NCI-H2227 treated with DMSO at 0.1 percent for 48 hours (cell line): Measurements from ENCODE around the gene CAMKV.
"Not testable (repeated sequence)": the region's sequence is repeated elsewhere in the genome, so short reads cannot be mapped to it uniquely, and the experiment has no call there.

ENCODE experiments used
- DNase-seq: peaks from one replicate; lab custom pipeline; 2025; lab: John Stamatoyannopoulos, UW

The CAMKV gene

DNA sequence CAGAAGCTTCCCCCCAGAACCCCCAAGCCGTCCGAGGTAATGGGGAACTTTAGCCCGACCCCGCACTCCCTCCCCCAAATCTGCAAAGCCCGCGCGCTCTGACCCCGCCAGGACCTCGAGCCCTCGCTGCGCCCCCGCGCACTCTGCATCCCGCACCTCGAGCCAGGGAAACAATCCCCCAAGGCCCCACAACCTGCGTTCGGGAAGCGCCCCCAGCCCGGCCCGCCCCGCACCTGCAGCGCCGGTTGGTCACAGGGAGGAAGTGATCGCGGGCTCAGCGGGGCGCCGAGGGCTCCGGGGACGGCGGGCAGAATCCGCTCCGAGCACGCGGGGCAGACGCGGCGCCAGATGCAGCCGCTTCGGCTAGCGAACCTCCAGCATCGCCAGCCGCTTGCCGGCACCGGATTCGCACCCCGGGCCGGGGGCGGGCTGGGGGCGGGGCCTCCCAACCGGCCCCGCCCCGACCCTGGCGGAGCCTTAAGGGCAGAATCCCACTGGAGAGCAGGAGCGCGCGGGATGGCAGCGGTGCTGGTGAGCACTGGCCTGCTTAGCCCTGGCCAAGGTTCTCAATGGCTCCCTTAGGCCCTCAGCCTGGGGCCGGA is at the start of gene CAMKV:
TSS of gene CAMKV (minus strand) at position 382 of the 602 bp plus-strand sequence. CDS start 7,518 bp downstream, outside the sequence.
- no peak for DNase-seq

GRCh38 chr3:49917806-49918590 is 48.3 kb upstream of the CAMKV start:
- DNase-seq: not testable (repeated sequence)

DNA sequence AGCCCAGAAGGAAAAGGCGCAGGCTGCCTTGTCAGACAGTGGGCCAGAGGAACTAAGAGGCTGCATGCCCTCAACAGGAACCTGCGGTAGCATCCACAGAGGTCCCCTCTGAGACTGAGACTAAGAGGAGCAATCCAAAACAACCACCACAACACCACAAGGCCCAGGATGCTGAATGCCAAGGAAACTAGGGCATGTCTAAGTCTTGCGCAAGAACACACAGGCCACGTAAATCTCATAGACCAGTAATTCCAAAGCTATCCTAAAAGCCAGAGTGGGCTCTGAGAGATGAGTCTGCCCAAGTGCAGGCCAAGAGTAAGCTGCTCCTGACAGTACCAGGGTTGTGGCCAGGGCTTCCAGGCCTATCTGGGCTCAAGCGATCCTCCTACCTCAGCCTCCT is 47.0 kb upstream of the CAMKV start:
- DNase-seq: no peak

DNA sequence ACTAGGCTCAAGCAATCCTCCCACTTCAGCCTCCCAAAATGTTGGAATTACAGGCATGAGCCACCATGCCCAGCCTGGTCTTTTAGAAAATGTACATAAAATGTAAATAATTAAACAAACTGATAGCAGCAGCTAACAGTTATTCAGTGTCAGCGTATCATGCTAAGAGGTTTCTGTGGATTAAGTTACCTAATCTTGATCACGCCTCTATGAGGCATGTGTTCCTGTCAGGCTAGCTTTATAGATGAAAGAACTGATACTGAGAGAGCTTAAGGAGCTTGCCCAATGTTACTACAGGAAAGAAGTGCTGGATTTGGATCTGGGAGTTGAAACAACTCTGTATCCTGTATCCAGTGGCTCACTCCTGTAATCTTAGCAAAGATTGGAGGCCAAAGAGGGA is 45.2 kb upstream of the CAMKV start:
- DNase-seq: no peak

DNA sequence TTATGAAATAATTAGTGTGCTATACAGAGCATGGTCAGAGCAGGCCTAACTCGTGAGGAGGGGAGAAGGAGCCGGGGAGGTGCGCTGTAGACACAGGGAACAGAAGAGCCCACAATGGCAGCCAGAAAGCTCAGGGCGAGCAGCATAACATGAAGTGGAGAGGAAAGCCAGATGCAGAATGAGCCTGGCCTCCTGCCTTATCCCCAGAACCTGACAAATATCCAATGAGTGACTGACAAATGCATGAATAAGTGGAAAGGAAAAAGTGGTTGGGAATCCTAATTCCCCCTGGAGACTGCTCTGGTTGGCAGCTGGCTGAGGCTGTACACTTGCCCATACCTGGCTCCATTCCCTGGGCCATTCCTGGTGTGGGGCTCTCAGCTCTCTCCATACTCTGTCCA is 43.2 kb upstream of the CAMKV start:
- DNase-seq: peak; percentile 88

DNA sequence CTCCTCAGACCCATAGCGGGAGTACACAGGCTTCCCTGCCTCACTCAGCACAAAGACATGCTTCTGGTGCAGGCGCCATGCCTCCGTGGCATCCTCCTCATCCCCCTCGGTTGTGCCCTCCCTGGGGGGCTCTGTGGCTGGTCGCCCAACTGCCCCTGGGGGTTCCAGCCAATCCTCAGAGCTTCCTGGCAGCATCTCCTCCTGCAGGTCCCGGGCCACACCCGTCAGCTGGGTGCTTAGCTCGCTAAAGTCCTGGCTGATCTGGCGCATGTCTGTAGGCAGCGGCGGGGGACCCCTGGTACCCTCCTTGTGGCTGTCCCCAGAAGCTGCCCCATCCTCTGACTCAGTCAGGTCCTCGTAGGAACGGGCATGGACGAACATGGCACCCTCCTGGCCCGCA is 41.9 kb upstream of the CAMKV start:
- no peak for DNase-seq

GRCh38 chr3:49911124-49911420 is 41.4 kb upstream of the CAMKV start:
- no peak for DNase-seq

GRCh38 chr3:49910409-49911123 is 40.9 kb upstream of the CAMKV start:
- no peak for DNase-seq

- DNase-seq: no peak
Measured at GRCh38 chr3:49908373-49909199, 38.9 kb upstream of the CAMKV start.

- no peak for DNase-seq
Measured at GRCh38 chr3:49906073-49906743, 36.5 kb upstream of the CAMKV start.

DNA sequence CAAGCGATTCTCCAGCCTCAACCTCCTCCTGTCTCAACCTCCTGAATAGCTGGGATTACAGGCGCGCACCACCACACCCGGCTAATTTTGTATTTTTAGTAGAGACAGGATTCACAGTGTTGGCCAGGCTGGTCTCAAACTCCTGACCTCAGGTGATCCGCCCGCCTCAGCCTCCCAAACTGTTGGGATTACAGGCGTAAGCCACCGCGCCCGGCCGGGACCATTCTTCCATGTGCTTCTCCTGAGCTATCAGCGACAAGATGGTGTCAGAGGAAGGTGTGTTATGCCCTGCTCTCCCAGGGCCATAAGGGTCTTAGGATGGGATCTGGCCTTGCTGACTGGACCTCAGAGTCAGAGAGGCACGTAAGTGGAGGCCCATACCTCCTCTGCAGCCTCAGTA is 34.7 kb upstream of the CAMKV start:
- DNase-seq: not testable (repeated sequence)

GRCh38 chr3:49903451-49904424 is 34.0 kb upstream of the CAMKV start, which contains the start of gene MST1R:
Gene MST1R (minus strand): TSS chr3:49903873. CDS start chr3:49903609, 264 bp downstream.
- no peak for DNase-seq

DNA sequence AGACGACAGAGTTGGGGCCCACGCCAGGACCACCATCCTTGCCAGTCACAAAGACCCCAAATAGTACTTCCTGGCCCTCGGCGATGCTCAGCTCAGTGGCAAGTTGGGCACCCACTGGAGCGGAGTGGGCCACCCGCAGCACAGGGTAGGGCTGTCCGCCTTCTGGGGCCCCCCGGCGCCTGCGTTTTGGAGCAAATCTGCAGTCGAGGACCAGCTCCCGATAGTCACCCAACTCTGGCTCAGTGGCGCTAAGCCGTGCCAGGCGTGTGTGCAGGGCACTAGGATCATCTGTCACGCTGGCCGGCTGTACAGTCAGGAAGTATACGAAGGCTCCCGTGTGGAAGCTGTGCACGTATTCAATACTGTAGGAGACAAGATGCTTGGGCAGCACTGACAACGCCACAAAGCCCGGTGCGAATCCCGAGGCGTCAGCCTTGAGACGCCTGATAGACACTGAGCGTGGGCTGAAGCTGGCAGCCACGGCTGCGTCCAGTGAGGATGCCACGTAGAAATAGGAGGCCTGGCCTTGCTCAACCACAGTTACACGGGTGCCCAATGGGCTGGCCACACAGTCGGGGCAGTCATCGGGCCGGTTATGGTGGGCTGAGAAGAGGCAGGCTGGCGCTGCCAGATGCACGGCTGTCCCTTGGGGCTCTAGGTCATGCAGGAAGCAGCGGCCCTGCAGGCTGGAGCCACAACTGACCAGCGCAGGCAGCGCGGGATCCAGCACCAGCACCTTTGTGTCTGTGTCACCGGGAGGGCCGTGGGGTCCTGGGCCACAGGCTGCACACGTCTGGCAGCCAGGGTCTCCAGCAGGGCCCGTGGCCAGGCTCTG is 33.0 kb upstream of the CAMKV start:
- DNase-seq: no peak

DNA sequence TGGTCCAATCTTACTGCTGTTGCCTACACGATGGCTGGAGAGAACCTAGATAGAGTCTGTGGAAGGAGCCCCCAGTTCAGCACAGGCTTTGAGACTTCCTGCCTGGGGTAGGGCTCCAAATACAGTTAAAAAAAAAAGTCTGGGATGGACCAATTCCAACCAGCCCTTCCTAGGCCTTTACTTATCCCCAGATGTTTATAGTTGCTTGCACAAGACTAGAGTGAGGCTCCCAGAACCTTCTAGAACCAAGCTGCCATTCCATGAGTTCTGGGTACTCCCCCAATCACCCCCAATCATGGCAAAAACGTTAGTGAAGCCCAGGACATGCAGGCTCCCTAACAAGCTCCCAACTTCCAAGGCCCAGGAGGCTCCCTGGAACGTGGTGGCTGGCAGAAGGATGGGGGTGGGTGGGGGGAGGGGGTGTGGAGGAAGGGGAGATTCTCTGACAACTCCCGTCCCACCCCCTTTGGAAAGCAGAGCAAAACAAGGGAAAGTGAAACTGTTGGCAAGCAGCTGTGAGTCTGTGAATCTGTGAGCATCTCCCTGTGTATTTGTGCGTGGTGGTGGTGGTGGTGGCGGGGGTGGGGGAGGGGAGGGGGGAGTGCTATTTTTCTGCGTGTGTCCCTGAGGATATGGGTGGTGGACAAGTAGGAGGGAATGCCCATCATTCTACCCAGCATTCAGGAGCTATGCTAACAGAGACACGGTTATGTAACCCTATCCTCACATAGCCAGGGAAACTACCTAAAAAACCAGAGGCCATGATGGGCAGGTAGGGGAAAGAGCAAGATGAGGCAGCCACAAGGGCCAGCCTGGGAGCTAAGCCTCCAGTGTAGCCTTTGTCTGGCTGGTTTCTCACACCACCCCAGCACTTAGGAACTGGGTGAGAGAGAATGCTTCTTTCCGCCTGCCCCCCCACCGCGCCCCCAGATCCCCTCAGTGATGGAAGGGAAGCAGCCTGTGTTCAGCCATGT is 31.9 kb upstream of the CAMKV start:
- no peak for DNase-seq

GRCh38 chr3:49900491-49901153 is 30.9 kb upstream of the CAMKV start:
- no peak for DNase-seq

GRCh38 chr3:49899815-49900214 is 30.1 kb upstream of the CAMKV start:
- no peak for DNase-seq

- DNase-seq: no peak
Measured at GRCh38 chr3:49898991-49899390, 29.3 kb upstream of the CAMKV start.

- no peak for DNase-seq
Measured at GRCh38 chr3:49896345-49896744, 26.6 kb upstream of the CAMKV start.
